MCF 10A (cell line): ENCODE measurements around the gene TMEM132D. TPM values are rescaled to one million over a fixed set of nuclear protein-coding genes. Genes with fewer than 3 reads are reported as not detected.

Experiments used
- BruUV-seq: library from RNA; stranded (reverse); fragments of 400-500 nt; replicated peaks from 2 replicates; lab custom pipeline; 2021; lab: Mats Ljungman, UMichigan
- CTCF ChIA-PET: fragments of 300-600 bp; sonication (Branson Sonifier 250); formaldehyde crosslinking; extraction: SDS; loops from one replicate; lab custom pipeline; 2021; ENCODE audit warnings: antibody characterized with exemption, inconsistent platforms; lab: Yijun Ruan, JAX
- POLR2A ChIA-PET: fragments of 300-600, 350-650 bp; sonication (Branson Sonifier 250); formaldehyde crosslinking; extraction: SDS; loops from one replicate; lab custom pipeline; 2020; ENCODE audit warnings: antibody characterized with exemption, inconsistent platforms; lab: Yijun Ruan, JAX
- DNase-seq: peaks from one replicate; pipeline ENCODE4 v3.0.0-alpha.2; 2018; ENCODE audit not compliant: unreplicated experiment
- H3K27ac Mint-ChIP-seq: one replicate; pipeline ENCODE4 v1.8.0; 2022; ENCODE audit warnings: mild to moderate bottlenecking, low read depth, mixed read lengths; ENCODE audit not compliant: unreplicated experiment
- H3K27me3 Mint-ChIP-seq: one replicate; pipeline ENCODE4 v1.8.0; 2022; ENCODE audit warnings: mixed read lengths; ENCODE audit not compliant: insufficient read depth, unreplicated experiment
- H3K36me3 Mint-ChIP-seq: one replicate; pipeline ENCODE4 v1.8.0; 2022; ENCODE audit warnings: mild to moderate bottlenecking, moderate library complexity, mixed read lengths; ENCODE audit not compliant: insufficient read depth, unreplicated experiment
- H3K4me1 Mint-ChIP-seq: one replicate; pipeline ENCODE4 v1.8.0; 2022; ENCODE audit warnings: mixed read lengths; ENCODE audit not compliant: insufficient read depth, unreplicated experiment
- H3K4me3 Mint-ChIP-seq: one replicate; pipeline ENCODE4 v1.8.0; 2022; ENCODE audit warnings: mild to moderate bottlenecking, moderate library complexity, mixed read lengths; ENCODE audit not compliant: unreplicated experiment
- H3K9me3 Mint-ChIP-seq: one replicate; pipeline ENCODE4 v1.8.0; 2022; ENCODE audit warnings: mixed read lengths; ENCODE audit not compliant: unreplicated experiment
- CTCF ChIP-seq: fragments of 200-600 bp; IDR thresholded peaks from one replicate; pipeline ENCODE4 v1.8.0; 2022; ENCODE audit warnings: antibody characterized with exemption, mild to moderate bottlenecking; ENCODE audit not compliant: unreplicated experiment
- intact Hi-C: fragments of 100-400 bp; cut with micrococcal nuclease; formaldehyde crosslinking; loops from 2 replicates; pipeline ENCODE4 v1.14.1; 2022
- total RNA-seq: library from RNA; stranded (reverse); gene quantifications from 2 replicates; pipeline ENCODE4 v1.2.3, GENCODE V29; 2022

The TMEM132D gene
- total RNA-seq, 1 experiment from 2014 or later: not detected

- no peak for DNase-seq
- POLR2A ChIA-PET: no interaction called here
- Mint-ChIP-seq H3K36me3 (no peaks in the 10 kb centered on the region), H3K9me3 (peaks cover 10% of the 10 kb centered on the region), H3K27me3 (no peaks in the 10 kb centered on the region), H3K4me1 (no peaks in the 10 kb centered on the region), H3K4me3 (no peak overlapping the region), H3K27ac (no peak overlapping the region)
- no TSS peak for BruUV-seq
- no peak for TF ChIP-seq CTCF
- CTCF ChIA-PET: no interaction called here
- intact Hi-C loops: no loop called here
These were observed 662.0 kb downstream of the TMEM132D start for GRCh38 chr12:129241852-129242251.

- no peak for DNase-seq
- Mint-ChIP-seq H3K9me3 (peaks cover 12% of the 10 kb centered on the region), H3K27me3 (no peaks in the 10 kb centered on the region), H3K4me1 (no peaks in the 10 kb centered on the region), H3K4me3 (no peak overlapping the region), H3K36me3 (no peaks in the 10 kb centered on the region), H3K27ac (no peak overlapping the region)
- intact Hi-C loops: no loop called here
- no peak for TF ChIP-seq CTCF
- ChIA-PET CTCF (no interaction called here), POLR2A (no interaction called here)
- no TSS peak for BruUV-seq
These were observed 665.9 kb downstream of the TMEM132D start for GRCh38 chr12:129237881-129238280.

- no peaks in the 10 kb centered on the region for H3K4me1 Mint-ChIP-seq
- POLR2A ChIA-PET: no interaction called here
- no peaks in the 10 kb centered on the region for H3K27me3 Mint-ChIP-seq
- no TSS peak for BruUV-seq
- TF ChIP-seq CTCF: no peak
- H3K4me3 Mint-ChIP-seq: no peak overlapping the region
- H3K36me3 Mint-ChIP-seq: no peaks in the 10 kb centered on the region
- H3K27ac Mint-ChIP-seq: no peak overlapping the region
- CTCF ChIA-PET: interaction anchor here (0.6 to 1.3 kb wide), 5 partner anchors 9 to 510 kb away, joined by 3 to 4 read pairs (median 3); no protein-coding TSS in a partner anchor
- DNase-seq: no peak
- intact Hi-C loops: no loop called here
- peaks cover 13% of the 10 kb centered on the region for H3K9me3 Mint-ChIP-seq
These were observed 669.6 kb downstream of the TMEM132D start for GRCh38 chr12:129234209-129234608.

- Mint-ChIP-seq H3K9me3 (peaks cover 13% of the 10 kb centered on the region), H3K27ac (no peak overlapping the region), H3K4me1 (no peaks in the 10 kb centered on the region), H3K36me3 (no peaks in the 10 kb centered on the region), H3K27me3 (no peaks in the 10 kb centered on the region), H3K4me3 (no peak overlapping the region)
- POLR2A ChIA-PET: interaction anchor here (0.6 kb wide), 1 partner anchor 31 kb away, joined by 3 read pairs; no protein-coding TSS in a partner anchor
- DNase-seq: no peak
- intact Hi-C loops: no loop called here
- BruUV-seq: no TSS peak
- no peak for TF ChIP-seq CTCF
- CTCF ChIA-PET: interaction anchor here (0.6 kb wide), 2 partner anchors 58 to 430 kb away, joined by 3 to 4 read pairs; no protein-coding TSS in a partner anchor
These were observed 672.3 kb downstream of the TMEM132D start for GRCh38 chr12:129231491-129231890.
